Islet of Langerhans (tissue), 1 donor: Measurements from ENCODE around the gene TMEM98.
"Not testable (repeated sequence)": the region's sequence is repeated elsewhere in the genome, so short reads cannot be mapped to it uniquely, and the experiment has no call there.

Source experiments
- FAIRE-seq: peaks from one replicate; lab custom pipeline; 2011; peaks lifted over from hg19 to GRCh38; lab: Jason Lieb, UNC

Gene TMEM98

GRCh38 chr17:32985050-32985756, 57.2 kb downstream of the TMEM98 start:
- FAIRE-seq: no peak

DNA sequence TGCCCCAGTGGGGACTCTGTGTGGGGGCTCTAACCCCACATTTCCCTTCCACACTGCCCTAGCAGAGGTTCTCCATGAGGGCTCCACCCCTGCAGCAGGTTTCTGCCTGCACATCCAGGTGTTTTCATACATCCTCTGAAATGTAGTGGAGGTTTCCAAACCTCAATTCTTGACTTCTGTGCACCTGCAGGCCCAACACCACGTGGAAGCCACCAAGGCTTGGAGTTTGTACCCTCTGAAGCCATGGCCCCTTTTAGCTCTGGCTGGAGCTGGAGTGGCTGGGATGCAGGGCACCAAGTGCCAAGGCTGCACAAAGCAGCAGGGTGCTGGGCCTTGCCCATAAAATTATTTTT, 59.5 kb downstream of the TMEM98 start:
- FAIRE-seq: not testable (repeated sequence)

DNA sequence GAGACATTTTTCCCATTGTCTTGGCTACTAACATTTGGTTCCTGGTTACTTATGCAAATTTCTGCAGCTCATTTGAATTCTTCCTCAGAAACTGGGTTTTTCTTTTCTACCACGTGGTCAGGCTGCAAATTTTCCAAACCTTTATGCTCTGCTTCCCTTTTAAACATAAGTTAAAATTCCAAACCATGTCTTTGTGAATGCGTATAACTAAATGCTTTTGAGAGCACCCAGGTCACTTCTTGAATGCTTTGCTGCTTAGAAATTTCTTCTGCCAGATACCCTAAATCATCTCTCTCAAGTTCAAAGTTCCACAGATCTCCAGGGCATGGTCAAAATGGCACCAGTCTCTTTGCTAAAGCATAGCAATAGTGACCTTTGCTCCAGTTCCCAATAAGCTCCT, 59.9 kb downstream of the TMEM98 start:
- FAIRE-seq: not testable (repeated sequence)

- FAIRE-seq: no peak
Observed at GRCh38 chr17:32988481-32989101, 60.6 kb downstream of the TMEM98 start.

DNA sequence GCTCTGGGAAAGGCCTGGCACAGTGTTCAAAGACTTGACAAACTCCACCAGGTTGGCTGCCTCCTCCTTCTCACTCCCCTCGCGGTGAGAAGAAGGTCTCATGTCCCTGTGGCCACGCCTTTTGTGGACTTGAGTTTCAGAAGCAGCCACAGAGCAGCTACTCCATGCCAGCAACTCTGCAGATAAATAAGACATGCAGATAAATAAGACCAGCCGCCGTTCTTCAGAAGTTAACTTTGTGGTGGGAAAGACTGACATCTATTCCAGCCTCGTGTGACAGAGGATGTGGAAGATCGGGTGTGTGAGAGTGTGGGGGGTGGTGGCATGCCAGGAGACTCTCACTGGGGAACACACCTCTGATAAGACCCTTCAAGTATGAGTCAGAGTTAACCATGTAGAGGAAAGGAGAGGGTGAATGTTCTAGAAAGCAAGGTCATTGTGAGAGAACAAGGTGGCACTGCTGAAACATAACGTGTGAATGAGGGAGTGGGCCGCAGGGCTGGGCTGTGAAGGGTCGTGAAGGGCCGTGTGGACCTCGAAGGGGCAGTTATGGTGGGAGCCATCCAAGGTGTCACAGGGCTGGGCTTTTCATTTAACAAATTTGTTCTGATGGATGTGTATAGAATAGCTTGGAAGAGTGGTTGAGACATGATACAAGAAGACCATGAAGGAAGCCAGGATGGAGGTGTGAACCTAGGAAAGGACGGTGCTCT, 64.5 kb downstream of the TMEM98 start:
- no peak for FAIRE-seq

DNA sequence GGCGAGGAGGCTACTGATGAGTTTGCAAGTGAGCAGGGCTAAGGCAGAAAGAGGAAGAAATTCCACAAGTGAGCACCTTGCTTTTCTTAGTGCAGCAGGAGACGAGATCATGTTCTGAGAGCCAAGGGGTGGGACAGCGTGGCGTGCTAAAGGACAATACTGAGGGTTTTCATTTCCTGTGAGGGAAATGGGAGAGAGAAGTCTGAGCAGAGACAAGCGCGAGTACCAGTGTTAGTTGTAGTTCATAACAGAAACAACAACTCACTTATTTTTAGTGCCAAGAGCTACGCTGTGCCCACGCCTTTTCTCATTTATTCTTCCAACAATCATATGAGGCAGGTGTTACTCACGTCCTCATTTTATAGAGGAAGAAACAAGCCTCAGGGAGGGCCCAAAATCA, 66.0 kb downstream of the TMEM98 start:
- no peak for FAIRE-seq
